GM21390 (cell line): ENCODE data around the gene PTPN6.

Experiments used
- ATAC-seq: cut with Tn5 transposase; IDR thresholded peaks from one replicate; pipeline ENCODE4 v1.9.1; 2021; ENCODE audit not compliant: unreplicated experiment

Gene PTPN6

GRCh38 chr12:6965026-6965661 lies 14.0 kb downstream of the PTPN6 start:
- peak; percentile 38 for ATAC-seq

GRCh38 chr12:6965714-6966113 lies 14.6 kb downstream of the PTPN6 start:
- ATAC-seq: no peak

GRCh38 chr12:6966351-6966750 lies 15.2 kb downstream of the PTPN6 start:
- ATAC-seq: no peak

- ATAC-seq: no peak
Measured at GRCh38 chr12:6967651-6968100, 16.5 kb downstream of the PTPN6 start.

- ATAC-seq: no peak
Measured at GRCh38 chr12:6968426-6968825, 17.3 kb downstream of the PTPN6 start.

GRCh38 chr12:6970096-6970527 lies 19.0 kb downstream of the PTPN6 start:
- ATAC-seq: no peak

- ATAC-seq: no peak
Measured at GRCh38 chr12:6974180-6974579, 23.0 kb downstream of the PTPN6 start.

- ATAC-seq: no peak
Measured at GRCh38 chr12:6975297-6976032, 24.3 kb downstream of the PTPN6 start.

GRCh38 chr12:6977653-6978052 lies 26.5 kb downstream of the PTPN6 start:
- no peak for ATAC-seq

GRCh38 chr12:6978188-6978587 lies 27.0 kb downstream of the PTPN6 start:
- no peak for ATAC-seq

GRCh38 chr12:6978611-6979011 lies 27.5 kb downstream of the PTPN6 start:
- ATAC-seq: no peak

- ATAC-seq: no peak
Measured at GRCh38 chr12:6979021-6979420, 27.9 kb downstream of the PTPN6 start.

- no peak for ATAC-seq
Measured at GRCh38 chr12:6979453-6979852, 28.3 kb downstream of the PTPN6 start.

- ATAC-seq: no peak
Measured at GRCh38 chr12:6980075-6980474, 28.9 kb downstream of the PTPN6 start.

GRCh38 chr12:6980740-6981139 lies 29.6 kb downstream of the PTPN6 start:
- ATAC-seq: no peak

GRCh38 chr12:6981152-6982052 lies 30.2 kb downstream of the PTPN6 start:
- ATAC-seq: no peak

GRCh38 chr12:6982532-6982931 lies 31.4 kb downstream of the PTPN6 start:
- no peak for ATAC-seq

GRCh38 chr12:6987956-6988553 lies 36.9 kb downstream of the PTPN6 start:
- ATAC-seq: no peak

- no peak for ATAC-seq
Measured at GRCh38 chr12:6996040-6996441, 44.9 kb downstream of the PTPN6 start.

- no peak for ATAC-seq
Measured at GRCh38 chr12:6998715-6999451, 47.7 kb downstream of the PTPN6 start.
